Calu3 (cell line): ENCODE data around the gene GTF3C5. TPM values are rescaled to one million over a fixed set of nuclear protein-coding genes. Genes with fewer than 3 reads are reported as not detected.

Source experiments
- BruUV-seq: library from RNA; stranded (reverse); fragments of 400-500 nt; replicated peaks from 2 replicates; lab custom pipeline; 2021; lab: Mats Ljungman, UMichigan
- CTCF ChIA-PET: fragments of 300-600 bp; sonication (Branson Sonifier 250); formaldehyde crosslinking; loops from one replicate; lab custom pipeline; 2022; ENCODE audit warnings: antibody characterized with exemption; lab: Charles Lee
- DNase-seq: peaks from one replicate; pipeline ENCODE4 v3.0.0; 2022
- H3K27ac Mint-ChIP-seq: one replicate; pipeline ENCODE4 v1.8.0; 2022; ENCODE audit warnings: mixed read lengths; ENCODE audit not compliant: unreplicated experiment
- H3K27me3 Mint-ChIP-seq: one replicate; pipeline ENCODE4 v1.8.0; 2022; ENCODE audit warnings: mixed read lengths; ENCODE audit not compliant: unreplicated experiment
- H3K36me3 Mint-ChIP-seq: one replicate; pipeline ENCODE4 v1.8.0; 2022; ENCODE audit warnings: mild to moderate bottlenecking, moderate library complexity, mixed read lengths; ENCODE audit not compliant: insufficient read depth, unreplicated experiment
- H3K4me1 Mint-ChIP-seq: one replicate; pipeline ENCODE4 v1.8.0; 2022; ENCODE audit warnings: mild to moderate bottlenecking, low read depth, mixed read lengths; ENCODE audit not compliant: unreplicated experiment
- H3K4me3 Mint-ChIP-seq: one replicate; pipeline ENCODE4 v1.8.0; 2022; ENCODE audit warnings: mild to moderate bottlenecking, low read depth, moderate library complexity, mixed read lengths; ENCODE audit not compliant: unreplicated experiment
- H3K9me3 Mint-ChIP-seq: one replicate; pipeline ENCODE4 v1.8.0; 2022; ENCODE audit warnings: low read depth, mixed read lengths; ENCODE audit not compliant: unreplicated experiment
- CTCF ChIP-seq: fragments of 200-600 bp; IDR thresholded peaks from one replicate; pipeline ENCODE4 v1.8.0; 2022; ENCODE audit warnings: antibody characterized with exemption; ENCODE audit not compliant: unreplicated experiment
- intact Hi-C: fragments of 100-400 bp; cut with micrococcal nuclease; formaldehyde crosslinking; loops from one replicate; pipeline ENCODE4 v1.10.0; 2022; ENCODE audit not compliant: unreplicated experiment
- total RNA-seq: library from RNA; stranded (reverse); gene quantifications from 2 replicates; pipeline ENCODE4 v1.2.3, GENCODE V29; 2022

The GTF3C5 gene
- total RNA-seq, 1 experiment from 2014 or later: 43.7 TPM

DNA sequence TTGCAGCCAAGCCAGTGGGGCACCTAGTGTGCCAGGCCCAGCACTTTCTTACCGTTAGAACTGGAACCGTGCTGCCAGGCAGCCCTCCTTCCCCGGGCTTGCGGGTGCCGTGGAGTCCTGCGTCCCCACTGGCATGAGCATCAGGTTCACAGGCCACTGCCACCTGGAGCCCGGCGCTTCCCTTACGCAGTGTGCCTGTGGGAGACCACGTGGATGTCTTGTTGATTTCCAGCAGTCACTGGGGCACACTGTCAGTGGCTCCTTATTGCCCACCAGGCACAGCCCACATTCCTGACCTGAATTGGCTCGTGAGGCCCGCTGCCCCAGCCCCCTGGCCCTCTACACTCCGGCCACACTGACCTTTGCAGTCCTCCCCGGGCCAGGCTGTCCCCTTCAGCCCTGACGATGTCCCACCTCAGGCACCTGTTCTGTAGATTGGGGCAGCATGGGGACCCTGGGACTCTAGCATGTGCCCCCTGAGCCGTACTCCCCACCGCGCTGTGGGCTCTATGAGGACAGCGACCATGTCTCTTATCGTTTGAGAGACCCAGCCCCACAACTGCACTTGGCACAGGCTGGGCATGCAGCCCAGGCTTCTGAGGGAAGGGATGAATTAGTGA lies 20.6 kb downstream of the GTF3C5 start:
- Mint-ChIP-seq H3K27ac (no peak overlapping the region), H3K36me3 (peaks cover 17% of the 10 kb centered on the region), H3K4me3 (no peak overlapping the region), H3K4me1 (no peaks in the 10 kb centered on the region), H3K9me3 (no peaks in the 10 kb centered on the region), H3K27me3 (no peaks in the 10 kb centered on the region)
- intact Hi-C loops: no loop called here
- no TSS peak for BruUV-seq
- DNase-seq: no peak
- CTCF ChIA-PET: no interaction called here
- no peak for TF ChIP-seq CTCF

GRCh38 chr9:133051966-133052539 lies 21.3 kb downstream of the GTF3C5 start:
- Mint-ChIP-seq H3K27me3 (no peaks in the 10 kb centered on the region), H3K4me3 (no peak overlapping the region), H3K36me3 (peaks cover 13% of the 10 kb centered on the region), H3K27ac (no peak overlapping the region), H3K4me1 (no peaks in the 10 kb centered on the region), H3K9me3 (no peaks in the 10 kb centered on the region)
- no peak for DNase-seq
- intact Hi-C loops: no loop called here
- no TSS peak for BruUV-seq
- TF ChIP-seq CTCF: no peak
- CTCF ChIA-PET: no interaction called here

- no TSS peak for BruUV-seq
- no peak for TF ChIP-seq CTCF
Observed at GRCh38 chr9:133054194-133054890, 23.5 kb downstream of the GTF3C5 start.

DNA sequence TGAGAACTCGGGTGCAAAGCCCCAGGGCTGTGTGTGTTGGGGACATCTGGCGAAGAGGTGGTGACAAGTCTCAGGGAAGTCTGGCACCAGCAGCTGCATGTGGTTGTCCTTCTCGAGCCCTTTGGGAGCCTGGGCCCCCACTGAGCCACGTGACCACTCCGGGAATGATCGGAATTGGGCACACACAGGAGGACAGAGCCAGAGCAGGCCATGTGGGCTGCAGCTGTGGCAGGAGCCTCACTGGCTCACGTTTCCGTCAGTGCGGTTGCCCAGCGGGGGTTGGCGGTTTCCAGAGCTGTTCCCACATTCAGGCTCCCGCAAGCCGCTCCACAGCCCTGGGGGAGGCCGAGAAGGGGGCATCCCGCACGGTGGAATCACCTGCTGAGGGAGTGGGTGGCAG lies 24.2 kb downstream of the GTF3C5 start:
- TF ChIP-seq CTCF: no peak
- intact Hi-C loops: no loop called here
- Mint-ChIP-seq H3K9me3 (no peaks in the 10 kb centered on the region), H3K4me3 (no peak overlapping the region), H3K4me1 (no peaks in the 10 kb centered on the region), H3K36me3 (peaks cover 25% of the 10 kb centered on the region), H3K27ac (no peak overlapping the region), H3K27me3 (no peaks in the 10 kb centered on the region)
- no TSS peak for BruUV-seq
- CTCF ChIA-PET: no interaction called here
- no peak for DNase-seq

More at GRCh38 chr9:133054194-133054890, 23.5 kb downstream of the GTF3C5 start:
- peaks cover 25% of the 10 kb centered on the region for H3K36me3 Mint-ChIP-seq
- CTCF ChIA-PET: no interaction called here
- intact Hi-C loops: no loop called here
- no peak overlapping the region for H3K27ac Mint-ChIP-seq
- H3K9me3 Mint-ChIP-seq: no peaks in the 10 kb centered on the region
- DNase-seq: no peak
- no peaks in the 10 kb centered on the region for H3K27me3 Mint-ChIP-seq
- no peaks in the 10 kb centered on the region for H3K4me1 Mint-ChIP-seq
- no peak overlapping the region for H3K4me3 Mint-ChIP-seq
